Stimulated activated naive CD4-positive, alpha-beta T cell (primary cell): Measurements from ENCODE around the gene CFAP99.
"Not testable (repeated sequence)": the region's sequence is repeated elsewhere in the genome, so short reads cannot be mapped to it uniquely, and the experiment has no call there.

ENCODE experiments used
- DNase-seq, 6 experiments: peaks; one replicate each; lab custom pipeline; 2025; lab: John Stamatoyannopoulos, UW

CFAP99 gene

GRCh38 chr4:2418650-2419571 lies at the start of gene CFAP99:
Gene CFAP99 (plus strand): TSS chr4:2418955.
- peak; percentile 92 to 96 (median 94) for DNase-seq

GRCh38 chr4:2370597-2371320 lies 48.0 kb upstream of the CFAP99 start:
- DNase-seq, result no peak

GRCh38 chr4:2371765-2372487 lies 46.8 kb upstream of the CFAP99 start:
- DNase-seq, result no peak

GRCh38 chr4:2372488-2373030 lies 46.2 kb upstream of the CFAP99 start:
- no peak for DNase-seq

- DNase-seq, result no peak
Measured at GRCh38 chr4:2373532-2373931, 45.2 kb upstream of the CFAP99 start.

- no peak for DNase-seq
Measured at GRCh38 chr4:2375427-2375826, 43.3 kb upstream of the CFAP99 start.

- no peak for DNase-seq
Measured at GRCh38 chr4:2377241-2377640, 41.5 kb upstream of the CFAP99 start.

GRCh38 chr4:2378401-2378800 lies 40.4 kb upstream of the CFAP99 start:
- DNase-seq, result no peak

GRCh38 chr4:2378898-2379297 lies 39.9 kb upstream of the CFAP99 start:
- no peak for DNase-seq

- not testable (repeated sequence) for DNase-seq
Measured at GRCh38 chr4:2380589-2380988, 38.2 kb upstream of the CFAP99 start.

- not testable (repeated sequence) for DNase-seq
Measured at GRCh38 chr4:2382769-2383202, 36.0 kb upstream of the CFAP99 start.

- DNase-seq, result not testable (repeated sequence)
Measured at GRCh38 chr4:2383220-2383631, 35.5 kb upstream of the CFAP99 start.

GRCh38 chr4:2383760-2384159 lies 35.0 kb upstream of the CFAP99 start:
- no peak for DNase-seq

GRCh38 chr4:2384245-2384644 lies 34.5 kb upstream of the CFAP99 start:
- DNase-seq, result no peak

GRCh38 chr4:2385516-2385915 lies 33.2 kb upstream of the CFAP99 start:
- no peak for DNase-seq

- DNase-seq, result no peak
Measured at GRCh38 chr4:2386717-2387116, 32.0 kb upstream of the CFAP99 start.

GRCh38 chr4:2387218-2387617 lies 31.5 kb upstream of the CFAP99 start:
- no peak for DNase-seq

GRCh38 chr4:2387829-2388228 lies 30.9 kb upstream of the CFAP99 start:
- DNase-seq, result no peak

GRCh38 chr4:2388429-2389182 lies 30.1 kb upstream of the CFAP99 start:
- no peak for DNase-seq

GRCh38 chr4:2389691-2390090 lies 29.1 kb upstream of the CFAP99 start:
- no peak for DNase-seq

GRCh38 chr4:2390146-2390545 lies 28.6 kb upstream of the CFAP99 start:
- no peak for DNase-seq
